Testis (tissue), 2 donors: ENCODE data around the gene GATA1.

ENCODE experiments used
- POLR2A ChIP-seq: fragments of 450-650 bp; IDR thresholded peaks from one replicate; pipeline ENCODE4 v1.6.1; 2017; ENCODE audit warnings: antibody characterized with exemption, mild to moderate bottlenecking, moderate library complexity
- TF ChIP-seq, protein P1 (sequence below), 3 experiments: fragments of 450-650 bp in 2 of 3; fragments of 200-600 bp in 1 of 3; sonication (generic) in 1 of 3; IDR thresholded peaks; one replicate each; pipeline ENCODE4 v1.5.1; 2016 to 2019; ENCODE audit warnings: antibody characterized with exemption in 3 of 3, mild to moderate bottlenecking in 2 of 3, moderate library complexity in 1 of 3

DNA sequence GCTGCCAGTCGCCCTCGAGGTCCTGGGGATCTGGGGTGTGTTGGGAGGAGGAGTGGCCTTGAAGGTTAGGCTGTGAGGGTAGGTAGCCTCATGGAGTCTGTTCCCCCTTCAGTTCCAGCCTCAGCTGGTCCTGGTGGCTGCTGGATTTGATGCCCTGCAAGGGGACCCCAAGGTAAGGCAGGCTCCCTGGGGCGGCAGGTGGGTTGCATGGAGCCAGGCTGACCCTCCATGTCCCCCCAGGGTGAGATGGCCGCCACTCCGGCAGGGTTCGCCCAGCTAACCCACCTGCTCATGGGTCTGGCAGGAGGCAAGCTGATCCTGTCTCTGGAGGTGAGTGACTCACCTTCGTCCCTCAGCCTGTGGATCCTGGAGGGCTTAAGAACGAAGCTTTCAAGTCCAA lies 28.3 kb downstream of the GATA1 start:
- TF ChIP-seq, protein P1, sequence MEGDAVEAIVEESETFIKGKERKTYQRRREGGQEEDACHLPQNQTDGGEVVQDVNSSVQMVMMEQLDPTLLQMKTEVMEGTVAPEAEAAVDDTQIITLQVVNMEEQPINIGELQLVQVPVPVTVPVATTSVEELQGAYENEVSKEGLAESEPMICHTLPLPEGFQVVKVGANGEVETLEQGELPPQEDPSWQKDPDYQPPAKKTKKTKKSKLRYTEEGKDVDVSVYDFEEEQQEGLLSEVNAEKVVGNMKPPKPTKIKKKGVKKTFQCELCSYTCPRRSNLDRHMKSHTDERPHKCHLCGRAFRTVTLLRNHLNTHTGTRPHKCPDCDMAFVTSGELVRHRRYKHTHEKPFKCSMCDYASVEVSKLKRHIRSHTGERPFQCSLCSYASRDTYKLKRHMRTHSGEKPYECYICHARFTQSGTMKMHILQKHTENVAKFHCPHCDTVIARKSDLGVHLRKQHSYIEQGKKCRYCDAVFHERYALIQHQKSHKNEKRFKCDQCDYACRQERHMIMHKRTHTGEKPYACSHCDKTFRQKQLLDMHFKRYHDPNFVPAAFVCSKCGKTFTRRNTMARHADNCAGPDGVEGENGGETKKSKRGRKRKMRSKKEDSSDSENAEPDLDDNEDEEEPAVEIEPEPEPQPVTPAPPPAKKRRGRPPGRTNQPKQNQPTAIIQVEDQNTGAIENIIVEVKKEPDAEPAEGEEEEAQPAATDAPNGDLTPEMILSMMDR (IDR thresholded peaks at IDR 0.05): no peak
- TF ChIP-seq POLR2A: no peak
